Stimulated activated CD8-positive, alpha-beta memory T cell treated with anti-CD3 and anti-CD28 coated beads, Interleukin-7, amount 100 ng/mL, for 1 hour (primary cell): ENCODE results near the gene ANKS1B.

Experiments used
- DNase-seq, 2 donors: peaks; one replicate each; pipeline ENCODE4 v3.0.0-alpha.2; 2020; ENCODE audit warnings: low read depth in 2 of 2

The ANKS1B gene

DNA sequence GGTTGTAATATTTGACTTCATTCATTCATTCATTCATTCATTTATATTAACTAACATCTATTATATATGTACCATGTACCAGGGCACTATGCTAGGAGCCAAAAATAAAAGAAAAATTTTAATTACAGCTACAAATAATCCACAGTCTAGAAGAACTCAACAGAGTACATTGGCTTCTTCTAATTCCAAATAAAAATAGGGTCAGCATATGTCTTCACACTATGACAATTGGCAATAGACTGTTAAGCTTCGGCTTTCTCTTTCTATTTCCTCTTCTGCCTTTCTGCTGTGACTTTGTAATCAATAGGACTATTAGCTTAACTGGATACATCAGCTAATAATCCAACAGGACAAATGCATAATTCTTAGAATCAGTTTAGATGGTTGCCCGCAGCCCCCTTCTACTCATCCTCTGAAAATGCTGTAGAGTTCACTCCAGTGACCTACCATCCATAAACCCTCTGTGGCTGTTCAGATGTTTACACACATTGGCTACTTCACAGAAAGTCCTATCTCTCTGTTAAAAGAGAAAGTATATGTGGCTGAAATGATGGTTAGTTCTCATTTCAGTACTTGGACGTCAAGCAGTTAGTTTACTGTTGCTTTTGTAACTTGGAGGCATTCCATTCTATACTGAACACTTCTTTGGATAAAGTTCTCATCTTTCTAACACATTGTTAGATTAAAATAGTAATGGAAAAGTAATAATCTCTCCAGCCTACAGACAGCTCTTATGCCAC lies 782.7 kb downstream of the ANKS1B start:
- DNase-seq, result no peak

DNA sequence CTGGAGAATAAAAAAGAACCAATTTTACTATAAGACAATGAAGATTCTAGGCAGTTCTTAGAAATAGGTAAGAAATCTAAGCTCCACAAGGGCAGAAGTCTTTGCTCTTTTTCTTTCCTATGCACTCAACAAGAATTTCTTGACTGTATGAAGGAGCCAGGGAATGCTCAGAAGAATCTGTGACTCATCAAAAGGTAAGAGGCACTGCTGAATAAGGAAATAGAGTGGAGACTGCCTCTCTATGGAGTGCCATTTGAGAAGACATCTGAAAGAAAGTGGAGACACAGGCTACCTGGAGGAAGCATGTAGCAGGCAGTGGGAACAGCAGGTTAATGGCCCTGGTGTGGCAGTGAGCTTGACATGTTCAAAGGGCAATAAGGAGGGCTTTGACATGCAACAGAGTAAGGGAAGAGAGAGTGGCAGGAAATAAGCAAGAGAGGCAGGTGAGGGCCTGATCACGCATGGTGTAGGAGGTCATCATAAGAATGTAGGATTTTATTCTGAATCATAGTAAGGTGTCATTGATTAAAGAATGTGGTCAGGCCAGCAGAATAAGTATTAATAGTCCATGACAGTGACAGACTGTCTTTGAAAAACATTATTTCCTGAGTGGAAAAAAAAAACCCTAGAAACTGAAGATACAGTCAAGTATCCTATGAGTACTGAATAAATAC lies 783.9 kb downstream of the ANKS1B start:
- DNase-seq, result no peak

DNA sequence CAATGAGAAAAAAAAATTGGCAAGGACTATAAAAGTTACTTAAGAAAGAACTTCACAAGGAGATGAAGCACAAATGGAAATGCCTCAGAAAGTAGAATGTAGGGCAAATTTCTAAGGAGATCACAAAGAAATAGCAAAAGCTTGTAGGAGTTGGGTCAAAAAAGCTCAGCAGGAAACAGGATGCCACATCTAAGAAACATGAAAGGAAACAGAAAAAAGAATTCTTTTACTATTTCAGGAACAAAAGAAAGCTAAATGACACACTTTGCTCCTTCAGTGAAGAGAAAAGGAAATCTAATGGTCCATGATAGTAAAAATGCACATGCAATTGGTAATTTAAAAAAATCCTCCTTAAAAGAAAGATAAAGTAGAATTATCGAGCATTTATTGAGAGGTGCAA lies 789.3 kb downstream of the ANKS1B start:
- no peak for DNase-seq

DNA sequence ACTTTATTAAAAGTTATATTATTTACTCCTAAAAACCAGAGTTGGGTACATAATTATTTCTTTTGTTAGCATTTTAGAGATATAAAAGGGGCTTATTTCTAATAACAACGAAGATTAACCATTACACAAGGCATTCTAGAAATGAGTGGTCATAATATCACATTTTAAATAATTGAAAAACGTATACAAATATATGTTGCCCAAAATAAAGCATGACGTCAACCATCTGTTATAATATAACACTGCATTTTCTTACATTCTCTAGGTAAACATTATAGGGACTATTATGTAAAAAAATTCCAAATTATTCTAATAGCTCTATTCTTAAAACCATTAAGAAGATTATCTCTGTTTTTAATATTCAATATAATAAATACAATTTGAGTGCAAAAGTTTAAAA lies 792.2 kb downstream of the ANKS1B start:
- DNase-seq, result no peak

DNA sequence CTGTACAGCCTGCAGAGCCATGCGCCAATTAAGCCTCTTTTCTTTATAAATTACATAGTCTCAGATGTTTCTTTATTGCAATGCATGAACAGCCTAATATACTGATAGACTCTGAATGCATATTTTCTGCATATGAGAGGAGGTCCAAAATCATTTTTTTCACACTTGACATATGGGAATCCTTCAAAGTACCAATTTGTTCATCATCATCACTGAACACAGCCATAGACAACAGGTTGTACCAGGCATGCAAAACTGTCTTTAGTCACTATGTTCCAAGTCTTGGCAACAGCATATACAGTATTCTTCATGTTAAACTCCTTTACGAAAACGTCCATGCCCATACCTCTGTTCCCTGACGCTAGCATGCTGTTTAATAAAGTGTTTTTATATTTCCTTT lies 807.9 kb downstream of the ANKS1B start:
- DNase-seq, result no peak

- no peak for DNase-seq
These were observed 814.3 kb downstream of the ANKS1B start for GRCh38 chr12:99170461-99170860.

DNA sequence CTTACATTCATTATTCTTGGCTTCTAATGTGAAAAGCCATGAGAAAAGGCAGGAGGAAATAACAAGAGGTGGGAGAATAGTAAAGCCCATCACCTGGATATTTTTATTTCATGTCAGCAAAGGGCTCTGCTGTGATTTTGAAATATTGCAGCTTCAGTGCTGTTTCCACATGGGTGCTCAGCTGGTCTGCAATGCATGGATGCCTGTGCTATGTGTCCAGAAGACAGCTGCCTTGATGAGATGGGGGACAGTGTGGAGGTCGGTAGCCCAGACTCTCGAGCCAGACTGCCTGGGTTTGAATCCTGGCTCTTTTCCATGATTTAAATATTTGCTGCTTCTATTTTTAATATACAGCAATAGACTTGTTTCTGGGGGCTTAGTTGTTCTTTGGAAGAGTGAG lies 814.7 kb downstream of the ANKS1B start:
- no peak for DNase-seq

DNA sequence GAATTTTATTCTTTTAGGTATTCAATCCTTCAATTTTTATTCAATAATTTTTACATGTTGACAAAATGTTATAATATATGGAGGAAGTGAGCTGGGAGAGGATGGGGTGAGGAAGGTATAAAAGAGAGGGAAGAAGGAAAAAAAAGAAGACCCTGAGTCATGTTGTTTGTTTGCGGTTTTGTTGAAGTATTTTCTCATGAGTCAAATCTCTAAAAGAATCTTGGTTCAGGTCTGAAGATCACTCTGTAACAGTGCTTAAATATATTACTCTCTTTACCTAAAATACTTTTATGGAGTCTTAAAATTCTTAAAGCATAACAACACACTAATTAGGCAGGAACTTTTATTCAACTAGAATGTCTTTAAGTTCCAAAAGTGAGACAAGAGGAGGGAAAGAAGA lies 826.8 kb downstream of the ANKS1B start:
- DNase-seq, result no peak

DNA sequence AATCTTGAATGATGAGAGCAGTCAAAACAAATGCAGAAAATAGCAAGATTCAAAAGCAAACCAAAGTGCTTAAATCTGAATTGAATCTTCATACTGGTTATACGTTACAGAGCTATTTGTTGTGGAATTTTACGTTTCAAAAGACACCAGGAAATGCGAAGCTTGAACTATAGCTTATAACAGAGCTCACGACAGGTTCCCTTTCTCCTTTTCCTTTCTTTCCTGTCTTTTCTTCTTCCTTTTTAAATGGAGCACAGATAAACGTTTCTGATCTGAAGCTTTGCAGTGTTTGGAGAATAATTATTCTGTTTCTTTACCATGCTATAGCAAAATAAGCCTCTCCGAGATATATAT lies 829.8 kb downstream of the ANKS1B start:
- DNase-seq, result no peak

DNA sequence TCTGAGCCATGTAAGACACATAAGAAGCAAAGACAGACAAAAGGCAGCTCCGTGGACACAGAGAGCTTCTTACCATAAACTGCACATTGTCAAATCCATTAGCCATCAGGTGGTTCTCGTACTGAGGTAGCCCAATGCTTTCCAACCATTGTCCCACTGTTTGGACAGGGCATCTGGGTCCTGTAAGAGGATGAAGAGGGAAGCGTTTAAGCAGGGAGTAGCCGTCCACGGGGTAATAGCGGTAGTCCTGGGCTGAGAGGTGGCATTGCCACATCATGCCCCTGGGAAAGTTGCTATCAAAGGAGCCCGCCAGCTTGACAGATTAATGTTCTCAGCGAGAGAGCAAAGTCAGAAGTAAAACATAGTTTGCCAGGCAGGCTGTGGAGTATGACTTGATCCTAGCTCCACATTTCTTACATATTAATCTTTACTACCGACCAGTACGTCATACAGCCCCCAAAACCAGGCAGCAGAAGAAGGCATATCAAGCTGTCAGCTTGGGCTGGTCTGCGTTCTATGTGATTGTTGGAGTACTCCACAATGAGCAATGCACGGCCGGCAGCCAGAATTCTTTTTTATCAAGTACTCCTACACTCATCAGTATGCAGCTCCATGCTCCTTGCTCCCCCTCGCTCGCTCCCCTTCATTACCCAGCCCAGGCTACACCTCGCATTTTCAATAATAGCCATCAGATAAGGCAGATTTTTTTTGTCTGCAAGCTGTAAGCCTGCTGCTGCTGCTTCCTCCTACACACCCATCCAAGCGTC lies 830.3 kb downstream of the ANKS1B start:
- no peak for DNase-seq

GRCh38 chr12:99153293-99153692 lies 831.4 kb downstream of the ANKS1B start:
- DNase-seq, result no peak

DNA sequence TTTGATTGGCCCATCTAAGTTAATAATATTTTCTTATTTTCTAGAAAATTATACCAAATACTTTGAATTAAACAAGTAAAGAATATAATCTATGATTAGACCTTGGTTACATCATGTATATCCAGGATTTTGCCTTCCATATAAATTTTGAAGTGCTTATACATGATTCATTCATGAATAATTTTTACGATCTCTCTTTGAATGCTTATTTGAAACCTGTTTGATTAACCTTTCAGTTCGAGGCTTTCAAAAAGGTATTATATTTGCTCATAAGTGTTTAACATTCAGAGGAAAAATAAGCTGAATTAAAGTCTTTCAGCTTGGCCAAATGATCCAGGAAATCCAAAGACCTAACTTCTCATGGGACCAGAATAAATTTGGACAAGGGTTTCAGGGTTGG lies 832.4 kb downstream of the ANKS1B start:
- no peak for DNase-seq

DNA sequence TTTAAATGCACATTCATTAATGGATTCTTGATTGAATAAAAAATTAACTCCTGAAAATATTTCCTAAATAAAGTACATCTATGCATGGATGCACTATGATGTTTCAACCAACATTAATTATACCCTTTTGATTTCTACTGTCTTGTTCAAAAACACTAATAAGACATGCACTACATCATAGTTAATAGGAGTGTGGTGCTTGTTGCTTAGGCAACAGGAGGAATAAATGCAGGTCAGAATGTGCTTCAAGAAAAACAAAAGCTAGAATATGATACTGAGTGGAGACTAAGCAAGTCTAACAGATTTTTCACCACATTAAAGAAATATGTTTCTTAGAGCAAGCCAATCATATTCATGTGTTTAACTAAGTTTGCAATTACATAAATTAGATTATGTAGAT lies 833.0 kb downstream of the ANKS1B start:
- no peak for DNase-seq

DNA sequence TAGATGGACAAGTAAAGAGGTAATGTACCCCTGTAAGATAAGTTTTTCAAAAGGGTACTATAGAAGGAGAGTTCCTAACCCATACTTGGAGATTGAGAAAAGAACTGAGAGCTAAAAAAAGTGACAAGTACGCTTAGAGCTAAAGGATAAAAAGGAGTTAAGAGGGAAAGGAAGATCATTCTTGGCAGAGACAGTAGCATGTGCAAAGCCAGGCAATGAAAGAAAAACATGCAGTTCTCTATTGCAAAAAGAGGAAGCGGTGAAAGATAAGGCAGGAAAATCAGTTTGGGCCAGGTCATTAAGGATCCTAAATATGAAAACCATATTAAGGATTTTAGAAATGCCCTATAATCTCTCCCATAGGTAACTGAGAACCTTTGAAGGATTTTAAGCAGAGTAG lies 837.6 kb downstream of the ANKS1B start:
- no peak for DNase-seq

DNA sequence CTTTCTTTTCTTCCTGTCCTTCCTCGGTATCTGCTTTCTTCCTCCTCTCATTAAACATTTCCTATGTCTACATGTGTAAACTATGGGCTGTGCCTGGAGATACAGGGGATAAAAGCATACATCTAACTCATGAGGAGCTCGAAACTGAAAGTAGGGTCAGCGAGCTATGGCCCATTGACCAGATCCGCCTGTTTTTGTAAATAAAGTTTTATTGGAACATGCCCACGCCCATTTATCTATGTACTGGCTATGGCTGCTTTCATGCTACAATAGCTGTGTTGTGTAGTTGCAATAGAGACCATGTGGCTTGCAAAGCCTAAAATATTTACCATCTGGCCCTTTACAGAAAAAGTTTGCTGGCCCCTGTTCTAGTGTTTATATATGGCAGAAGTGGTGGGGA lies 838.0 kb downstream of the ANKS1B start:
- no peak for DNase-seq

DNA sequence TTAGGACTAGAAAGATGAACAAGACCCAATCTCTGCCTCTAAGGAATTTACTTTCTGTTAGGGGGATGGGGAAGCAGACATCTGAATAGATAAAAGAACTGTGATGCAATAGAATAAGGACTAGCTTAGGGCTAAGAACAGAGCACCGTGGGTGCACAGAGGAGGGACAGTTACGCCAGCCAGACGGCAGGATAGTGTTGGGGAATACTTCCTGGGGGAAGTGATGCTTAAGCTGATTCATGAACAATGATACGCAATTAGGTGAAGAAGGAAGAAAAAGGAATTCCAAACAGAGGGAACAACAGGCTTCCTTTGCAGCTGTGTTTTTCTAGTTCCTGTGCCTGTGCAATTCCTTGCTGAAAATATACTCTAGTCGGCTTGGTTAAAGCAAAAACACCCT lies 838.6 kb downstream of the ANKS1B start:
- no peak for DNase-seq

DNA sequence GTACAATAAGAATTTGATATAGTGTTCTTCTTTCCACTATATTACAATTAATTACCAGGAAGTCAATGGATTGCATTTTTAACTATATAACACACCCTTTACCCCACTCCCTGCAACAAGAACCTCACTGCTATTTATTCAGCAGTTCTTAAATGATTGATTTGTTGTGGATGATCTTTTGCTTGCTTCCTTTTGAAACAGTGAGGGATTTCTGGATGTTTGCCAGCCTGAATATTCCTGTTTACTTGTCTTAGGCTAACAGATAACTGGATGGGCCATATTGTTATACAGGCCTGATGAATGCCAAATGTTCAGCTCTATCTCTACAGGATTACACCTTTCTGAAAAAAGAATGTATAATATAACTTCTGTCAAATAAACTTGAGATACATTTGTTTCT lies 842.1 kb downstream of the ANKS1B start:
- DNase-seq, result no peak

DNA sequence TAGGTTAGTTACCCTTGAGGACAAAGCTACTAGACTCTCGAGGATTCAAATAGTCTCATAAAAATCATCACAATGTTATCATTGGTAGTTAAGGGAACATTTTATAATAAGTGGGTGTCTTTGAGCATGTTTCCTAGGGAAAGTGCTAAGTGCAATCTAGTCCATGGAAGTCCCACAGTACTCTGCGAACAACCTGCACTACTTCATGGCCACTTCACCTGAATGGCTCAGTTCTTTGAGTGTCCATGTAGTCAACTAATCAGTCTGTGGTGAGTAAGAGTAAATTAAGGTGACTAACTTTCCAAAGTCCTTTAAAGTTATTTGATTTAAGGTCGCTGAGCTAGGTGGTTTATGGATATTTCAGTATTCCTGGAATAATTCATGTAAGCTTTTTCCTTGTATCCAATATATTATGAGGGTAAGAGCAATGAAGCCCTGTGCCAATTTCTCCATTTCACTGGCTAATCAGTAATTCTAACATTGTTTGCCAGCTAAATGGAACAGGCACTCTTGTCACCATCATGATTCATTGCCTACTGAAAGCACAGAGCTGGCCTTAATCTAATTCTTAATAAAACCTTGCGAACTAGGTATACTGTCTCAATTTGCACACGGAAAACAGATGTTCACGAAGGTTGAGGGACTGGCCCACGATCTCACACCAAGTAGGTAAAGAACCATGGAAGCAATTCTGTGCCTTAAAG lies 844.6 kb downstream of the ANKS1B start:
- DNase-seq, result no peak

GRCh38 chr12:99138393-99138792 lies 846.3 kb downstream of the ANKS1B start:
- DNase-seq, result no peak

- DNase-seq, result no peak
These were observed 847.4 kb downstream of the ANKS1B start for GRCh38 chr12:99137124-99137855.

- no peak for DNase-seq
These were observed 848.2 kb downstream of the ANKS1B start for GRCh38 chr12:99136516-99136915.

- DNase-seq, result no peak
These were observed 849.4 kb downstream of the ANKS1B start for GRCh38 chr12:99135376-99135775.
